GM18511 (cell line): ENCODE data around the gene TLCD3B.

Source experiments
- ATAC-seq: cut with Tn5 transposase; IDR thresholded peaks from one replicate; pipeline ENCODE4 v1.9.1; 2021; ENCODE audit warnings: mild to moderate bottlenecking, moderate library complexity; ENCODE audit not compliant: unreplicated experiment

Gene TLCD3B

GRCh38 chr16:30030841-30031413, at the start of gene TLCD3B:
Gene TLCD3B, minus strand, starts transcription at chr16:30031271. Its CDS starts 744 bp downstream, at chr16:30030527.
- ATAC-seq = no peak

DNA sequence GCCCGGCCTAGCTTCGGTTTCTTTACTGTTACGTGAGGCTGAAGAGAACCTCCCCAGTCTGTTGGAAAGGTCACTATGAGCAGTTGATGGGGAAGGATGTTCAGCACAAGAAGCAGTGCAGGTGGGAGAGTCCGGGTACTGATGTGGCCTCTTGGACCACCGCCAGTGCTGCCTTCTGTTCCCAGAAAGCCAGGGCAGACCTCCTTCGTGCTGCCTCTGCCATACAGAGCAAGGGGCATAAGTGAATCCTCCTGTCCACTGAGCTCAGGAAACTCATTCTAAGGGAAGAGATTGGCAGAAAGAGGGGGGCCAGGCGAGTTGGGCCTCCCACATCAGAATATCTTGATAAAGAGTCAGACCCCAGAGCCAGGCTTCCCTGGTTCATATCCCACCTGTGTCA, 48.4 kb upstream of the TLCD3B start:
- ATAC-seq = no peak

DNA sequence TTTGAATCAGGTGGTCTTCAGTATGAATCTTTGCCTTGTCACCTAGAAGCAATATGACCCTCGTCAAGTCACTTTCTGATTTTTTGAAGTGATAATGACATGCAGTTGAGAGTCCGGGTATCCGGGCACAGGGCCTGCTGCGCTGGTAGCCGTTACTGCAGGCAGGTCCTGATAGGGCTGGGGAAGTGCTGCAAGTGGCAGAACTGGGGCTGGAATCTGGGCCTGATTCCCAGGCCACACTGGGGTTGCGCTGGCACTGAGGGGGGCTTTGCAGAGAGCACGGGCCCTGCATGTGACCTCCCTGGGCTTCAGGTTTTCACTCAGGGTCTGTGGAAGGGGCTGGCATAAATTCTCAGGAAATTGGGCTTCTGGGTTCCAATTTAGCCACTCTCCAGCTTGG, 47.7 kb upstream of the TLCD3B start:
- no peak for ATAC-seq

DNA sequence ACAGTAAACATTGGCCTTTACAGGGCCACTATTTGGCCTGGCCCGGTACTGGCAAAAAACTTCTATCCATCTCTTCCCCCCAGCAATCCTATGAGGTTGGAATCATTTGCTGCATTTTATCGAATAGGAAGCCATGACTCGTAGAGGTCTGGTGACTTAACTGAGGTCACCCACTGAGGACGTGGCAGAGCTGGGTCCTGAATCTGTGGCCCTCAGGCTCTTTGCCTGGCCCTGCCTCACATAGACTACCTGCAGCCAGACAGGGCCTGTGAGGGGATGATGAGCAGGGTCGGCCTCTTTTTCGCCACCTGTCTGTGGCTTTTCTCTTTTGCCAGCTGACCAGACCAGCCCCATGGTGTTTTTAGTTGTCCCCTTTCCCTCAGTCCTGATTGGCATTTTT, 46.6 kb upstream of the TLCD3B start:
- no peak for ATAC-seq

GRCh38 chr16:30076276-30076791, 45.3 kb upstream of the TLCD3B start:
- peak; percentile 28 for ATAC-seq

GRCh38 chr16:30075503-30076275, 44.6 kb upstream of the TLCD3B start, which contains the start of gene PPP4C:
Gene PPP4C, plus strand, starts transcription at chr16:30075994. Its CDS starts 384 bp downstream, at chr16:30076378.
- ATAC-seq = peak; percentile 83

- no peak for ATAC-seq
Observed at GRCh38 chr16:30070490-30070889, 39.4 kb upstream of the TLCD3B start.

DNA sequence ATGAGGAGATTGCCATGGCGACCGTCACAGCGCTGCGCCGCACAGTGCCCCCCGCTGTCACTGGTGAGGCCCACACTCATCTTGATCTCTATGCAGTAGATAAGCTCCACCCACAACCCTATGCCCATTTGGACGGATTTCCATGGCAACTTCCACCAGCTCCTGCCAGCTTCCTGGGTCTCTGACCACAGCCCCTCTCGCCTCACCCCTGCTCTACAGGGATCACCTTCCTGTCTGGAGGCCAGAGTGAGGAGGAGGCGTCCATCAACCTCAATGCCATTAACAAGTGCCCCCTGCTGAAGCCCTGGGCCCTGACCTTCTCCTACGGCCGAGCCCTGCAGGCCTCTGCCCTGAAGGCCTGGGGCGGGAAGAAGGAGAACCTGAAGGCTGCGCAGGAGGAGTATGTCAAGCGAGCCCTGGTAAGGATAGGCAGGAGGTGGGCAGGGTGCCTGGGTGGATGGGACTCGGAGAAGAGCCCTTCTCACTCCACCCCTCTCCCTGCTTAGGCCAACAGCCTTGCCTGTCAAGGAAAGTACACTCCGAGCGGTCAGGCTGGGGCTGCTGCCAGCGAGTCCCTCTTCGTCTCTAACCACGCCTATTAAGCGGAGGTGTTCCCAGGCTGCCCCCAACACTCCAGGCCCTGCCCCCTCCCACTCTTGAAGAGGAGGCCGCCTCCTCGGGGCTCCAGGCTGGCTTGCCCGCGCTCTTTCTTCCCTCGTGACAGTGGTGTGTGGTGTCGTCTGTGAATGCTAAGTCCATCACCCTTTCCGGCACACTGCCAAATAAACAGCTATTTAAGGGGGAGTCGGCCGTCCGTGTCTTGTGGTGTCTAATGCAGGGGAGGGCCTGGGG, 38.8 kb upstream of the TLCD3B start:
- ATAC-seq = no peak

DNA sequence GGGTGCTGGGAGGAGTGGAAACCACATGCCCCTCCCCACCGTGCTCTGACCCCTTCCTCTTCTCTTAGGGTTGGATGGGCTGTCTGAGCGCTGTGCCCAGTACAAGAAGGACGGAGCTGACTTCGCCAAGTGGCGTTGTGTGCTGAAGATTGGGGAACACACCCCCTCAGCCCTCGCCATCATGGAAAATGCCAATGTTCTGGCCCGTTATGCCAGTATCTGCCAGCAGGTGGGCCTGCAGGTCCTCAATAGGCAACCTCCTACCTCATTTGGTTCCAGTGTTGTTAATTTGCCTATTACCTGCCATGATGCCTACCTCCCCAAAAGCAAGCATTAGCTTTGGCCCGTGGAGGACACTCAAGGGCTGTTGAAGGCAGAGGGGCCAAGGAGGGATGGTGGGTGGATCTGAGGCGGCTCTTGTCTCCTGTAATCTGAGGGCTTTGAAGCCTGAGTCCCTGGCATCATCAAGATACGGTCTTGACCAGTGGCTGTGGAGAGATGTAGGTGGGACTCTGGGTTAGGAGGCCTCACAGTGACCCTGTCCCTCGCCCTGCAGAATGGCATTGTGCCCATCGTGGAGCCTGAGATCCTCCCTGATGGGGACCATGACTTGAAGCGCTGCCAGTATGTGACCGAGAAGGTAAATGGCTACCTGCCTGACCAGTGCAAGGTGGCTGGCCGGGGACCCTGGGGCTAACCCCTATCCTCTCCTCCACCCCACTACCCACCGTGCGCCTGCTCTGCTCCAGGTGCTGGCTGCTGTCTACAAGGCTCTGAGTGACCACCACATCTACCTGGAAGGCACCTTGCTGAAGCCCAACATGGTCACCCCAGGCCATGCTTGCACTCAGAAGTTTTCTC, 37.9 kb upstream of the TLCD3B start:
- ATAC-seq = no peak

GRCh38 chr16:30068333-30068732, 37.3 kb upstream of the TLCD3B start:
- no peak for ATAC-seq

- ATAC-seq = no peak
Observed at GRCh38 chr16:30067584-30067916, 36.5 kb upstream of the TLCD3B start.

GRCh38 chr16:30066761-30067583, 35.9 kb upstream of the TLCD3B start:
- no peak for ATAC-seq

GRCh38 chr16:30065943-30066760, 35.1 kb upstream of the TLCD3B start:
- ATAC-seq = peak; percentile 5

DNA sequence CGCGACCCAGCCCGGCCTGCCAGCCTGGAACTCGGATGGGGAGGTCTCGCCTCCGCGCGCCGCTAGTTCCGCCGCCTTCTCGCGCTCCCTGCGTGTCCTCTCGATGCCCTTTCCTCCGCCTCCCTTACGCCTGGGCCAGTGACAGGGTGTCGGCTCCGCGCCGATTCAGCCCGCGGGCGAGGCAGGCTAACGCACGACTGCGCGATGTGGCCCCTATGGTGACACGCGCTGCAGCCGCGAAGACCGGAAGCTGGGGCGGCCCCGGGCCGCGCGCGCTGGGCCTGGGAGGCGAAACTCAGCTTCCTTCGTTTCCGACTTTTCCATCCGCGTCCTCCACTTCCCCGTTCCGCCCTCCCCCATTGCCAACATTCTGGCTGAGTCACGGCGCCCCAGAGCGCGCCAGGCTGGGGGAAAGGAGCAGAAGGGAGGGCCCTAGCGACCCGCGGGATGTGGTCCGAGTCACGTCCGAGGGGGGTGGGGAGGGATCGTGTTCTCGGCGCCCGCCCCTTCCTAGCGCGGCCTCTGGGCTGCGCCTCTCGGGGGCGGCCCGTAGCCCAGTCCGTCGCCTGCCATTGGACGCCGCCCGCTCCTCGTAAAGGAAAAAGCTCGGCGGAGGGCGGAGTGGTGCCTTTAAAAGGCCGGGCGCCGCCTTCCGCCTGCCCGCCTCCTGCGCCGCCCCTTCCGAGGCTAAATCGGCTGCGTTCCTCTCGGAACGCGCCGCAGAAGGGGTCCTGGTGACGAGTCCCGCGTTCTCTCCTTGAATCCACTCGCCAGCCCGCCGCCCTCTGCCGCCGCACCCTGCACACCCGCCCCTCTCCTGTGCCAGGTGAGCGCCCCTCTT, 34.3 kb upstream of the TLCD3B start, which contains the start of gene ALDOA:
Gene ALDOA, plus strand, starts transcription at position 659 of the 841 bp plus-strand sequence. CDS start 1,138 bp downstream, outside the sequence.
- peak; percentile 83 for ATAC-seq

DNA sequence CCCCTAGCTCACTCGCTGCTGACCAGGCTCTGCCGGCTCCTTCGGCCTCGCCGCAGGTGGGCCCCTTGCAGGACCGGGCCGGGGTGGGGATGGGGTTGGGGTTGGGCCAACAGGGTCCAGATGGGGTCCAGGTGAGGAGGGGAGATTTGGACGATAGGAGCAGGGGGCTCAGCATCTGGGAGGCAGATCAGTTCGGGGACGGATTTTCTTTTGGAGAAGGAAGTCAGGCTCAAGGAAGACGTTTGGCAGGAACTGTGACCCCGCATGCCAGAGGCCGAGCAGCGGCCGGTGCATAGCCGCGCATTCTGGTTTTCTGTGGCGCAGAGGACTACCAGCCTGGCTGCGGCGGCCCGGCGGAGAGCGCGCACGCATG, 33.6 kb upstream of the TLCD3B start:
- ATAC-seq = no peak

GRCh38 chr16:30063893-30064728, 33.0 kb upstream of the TLCD3B start:
- ATAC-seq = peak; percentile 36
